22Rv1 (cell line): ENCODE results near the gene PLXNB2.

Experiments used
- ZFX ChIP-seq: fragments of 450-650 bp; IDR thresholded peaks from 2 replicates; pipeline ENCODE4 v1.6.1; 2017; ENCODE audit warnings: antibody characterized with exemption, borderline replicate concordance
- TF ChIP-seq, protein P1 (sequence below): fragments of 450-650 bp; IDR thresholded peaks from 2 replicates; pipeline ENCODE4 v1.5.1; 2017; ENCODE audit warnings: mild to moderate bottlenecking

- TF ChIP-seq, protein P1, sequence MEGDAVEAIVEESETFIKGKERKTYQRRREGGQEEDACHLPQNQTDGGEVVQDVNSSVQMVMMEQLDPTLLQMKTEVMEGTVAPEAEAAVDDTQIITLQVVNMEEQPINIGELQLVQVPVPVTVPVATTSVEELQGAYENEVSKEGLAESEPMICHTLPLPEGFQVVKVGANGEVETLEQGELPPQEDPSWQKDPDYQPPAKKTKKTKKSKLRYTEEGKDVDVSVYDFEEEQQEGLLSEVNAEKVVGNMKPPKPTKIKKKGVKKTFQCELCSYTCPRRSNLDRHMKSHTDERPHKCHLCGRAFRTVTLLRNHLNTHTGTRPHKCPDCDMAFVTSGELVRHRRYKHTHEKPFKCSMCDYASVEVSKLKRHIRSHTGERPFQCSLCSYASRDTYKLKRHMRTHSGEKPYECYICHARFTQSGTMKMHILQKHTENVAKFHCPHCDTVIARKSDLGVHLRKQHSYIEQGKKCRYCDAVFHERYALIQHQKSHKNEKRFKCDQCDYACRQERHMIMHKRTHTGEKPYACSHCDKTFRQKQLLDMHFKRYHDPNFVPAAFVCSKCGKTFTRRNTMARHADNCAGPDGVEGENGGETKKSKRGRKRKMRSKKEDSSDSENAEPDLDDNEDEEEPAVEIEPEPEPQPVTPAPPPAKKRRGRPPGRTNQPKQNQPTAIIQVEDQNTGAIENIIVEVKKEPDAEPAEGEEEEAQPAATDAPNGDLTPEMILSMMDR: no peak
- no peak for TF ChIP-seq ZFX
These were observed 23.6 kb downstream of the PLXNB2 start for GRCh38 chr22:50283821-50284220.
